Measurements from ENCODE around the gene GFY.

Gene GFY

GRCh38 chr19:49473868-49474541, 48.8 kb downstream of the GFY start, which contains the start of gene FLT3LG:
Gene FLT3LG (plus strand): TSS chr19:49474215. CDS start chr19:49474640, 425 bp downstream.
- DNase-seq, result peak; percentile 85

GRCh38 chr19:49474542-49474924, 49.3 kb downstream of the GFY start:
- no peak for DNase-seq

GRCh38 chr19:49475191-49475917, 50.2 kb downstream of the GFY start:
- no peak for DNase-seq

- no peak for DNase-seq
These were observed 51.0 kb downstream of the GFY start for GRCh38 chr19:49475995-49476880.
